Adrenal gland (tissue), 12 donors: ENCODE data around the gene NRXN3. TPM values are rescaled to one million over a fixed set of nuclear protein-coding genes. Genes with fewer than 3 reads are reported as not detected.

Experiments used
- DNase-seq, 7 donors: peaks; one replicate each; pipeline ENCODE4 v3.0.0-alpha.2; 2019 to 2020
- H3K27ac ChIP-seq, 5 donors: fragments of 200-600 bp; sonication (generic) in 4 of 5; 1 replicate in 3 of 5; 2 replicates in 2 of 5; pipeline versions ENCODE4 v1.5.1 to v1.8.0; 2016 to 2020; ENCODE audit warnings: mild to moderate bottlenecking in 1 of 5
- H3K27me3 ChIP-seq: fragments of 200-600 bp; 2 replicates; pipeline ENCODE4 v1.8.0; 2021
- H3K36me3 ChIP-seq, 2 donors: fragments of 200-600 bp; replicated peaks in 1 of 2; 1 replicate in 1 of 2; 2 replicates in 1 of 2; pipeline versions ENCODE4 v1.5.1 to v1.8.0; 2018 to 2022
- H3K4me1 ChIP-seq, 2 donors: fragments of 200-600 bp; replicated peaks in 1 of 2; 1 replicate in 1 of 2; 2 replicates in 1 of 2; pipeline versions ENCODE4 v1.5.1 to v1.8.0; 2018 to 2021
- H3K4me3 ChIP-seq, 4 donors: fragments of 200-600 bp; sonication (generic) in 3 of 4; one replicate each; pipeline ENCODE4 v1.5.1; 2016 to 2018
- H3K9me3 ChIP-seq, 3 donors: fragments of 200-600 bp; sonication (generic) in 1 of 3; replicated peaks in 1 of 3; 1 replicate in 2 of 3; 2 replicates in 1 of 3; pipeline versions ENCODE4 v1.5.1 to v1.8.0; 2016 to 2021
- CTCF ChIP-seq, 6 experiments: fragments of 450-650 bp in 4 of 6; fragments of 200-600 bp in 2 of 6; sonication (generic) in 1 of 6; IDR thresholded peaks; 1 replicate in 5 of 6; 2 replicates in 1 of 6; pipeline versions ENCODE4 v1.5.1 to v1.8.0; 2016 to 2021; ENCODE audit warnings: antibody characterized with exemption in 6 of 6, mild to moderate bottlenecking in 2 of 6, moderate library complexity in 1 of 6
- POLR2A ChIP-seq, 2 donors: fragments of 450-650 bp; IDR thresholded peaks; one replicate each; pipeline ENCODE4 v1.6.1; 2017; ENCODE audit warnings: antibody characterized with exemption in 2 of 2, mild to moderate bottlenecking in 2 of 2, moderate library complexity in 1 of 2
- WGBS, 4 donors: extraction: QIAGEN DNeasy Blood & Tissue Kit in 2 of 4; methylation state at CpG; one replicate each; pipeline versions ENCODE4 v1.1.5 to v1.1.7; 2013 to 2017; 5-methylcytosine and 5-hydroxymethylcytosine counted together
- intact Hi-C, 2 donors: fragments of 100-400 bp; cut with DNase I; formaldehyde crosslinking; loops; one replicate each; pipeline versions ENCODE4 v1.14.1 to v1.15.0; 2022 to 2023
- polyA plus RNA-seq, 3 donors: library from polyadenylated mRNA; stranded (reverse); fragments of 200-250 nt in 2 of 3; fragments of 350-450 nt in 1 of 3; fragmentation: Illumina TruSeq in 1 of 3; extraction: RNeasy Lipid Tissue Mini Kit (QIAGEN cat#74804) in 1 of 3; gene quantifications; one replicate each; pipeline ENCODE4 v1.2.3, GENCODE V29; 2013 to 2014
- total RNA-seq, 9 donors: library from RNA; depleted of rRNA in 4 of 9; stranded (reverse); fragments of >200 nt in 4 of 9; fragments of 120-200 nt in 1 of 9; fragmentation: NEBNext Ultra II Directional in 1 of 9; extraction: Animal tissue kit (Norgen Biotek cat#: 25700) in 1 of 9; gene quantifications; one replicate each; pipeline versions ENCODE4 v1.1.0 to v1.2.4, GENCODE V29; 2013 to 2023
- donor health status: healthy with polysubstance abuse.
- donor health status: Bipolar disorder and iron deficiency.
- donor health status: DM: yes; HTN: yes; CAD: no.
- donor health status: DM: no; HTN: no; CAD: no.
- donor health status: DM: no; HTN: no; CAD: no.
- donor health status: DM: yes; HTN: yes; CAD: no.

NRXN3 gene
- total and polyA plus RNA-seq, 12 donors, result 0.09 to 8.5 (median 1.6) TPM

DNA sequence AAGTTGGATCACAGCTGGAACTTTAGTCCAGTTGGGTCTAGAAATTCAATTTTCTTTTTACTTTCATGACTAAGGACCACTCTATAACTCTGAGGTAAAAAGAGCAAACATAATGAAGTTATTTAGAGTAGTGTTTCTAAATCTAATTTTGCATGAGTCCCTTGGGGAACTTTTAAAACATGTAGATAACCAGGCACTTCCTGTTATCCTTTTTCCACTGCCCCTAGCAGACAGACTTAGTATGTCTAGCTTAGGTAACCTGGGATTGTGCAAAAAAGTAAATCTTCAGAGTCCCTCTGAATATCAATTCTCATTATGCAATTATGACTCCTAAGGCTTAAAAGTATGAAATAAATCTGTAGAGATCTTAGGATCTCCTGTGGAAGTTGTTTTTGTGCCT is 1669.9 kb downstream of the NRXN3 start:
- H3K27ac ChIP-seq, result no peak overlapping the region
- H3K36me3 ChIP-seq, result no peaks in the 10 kb centered on the region
- no peaks in the 10 kb centered on the region for H3K4me1 ChIP-seq
- TF ChIP-seq CTCF (IDR thresholded peaks at IDR 0.05) (no peak), POLR2A (IDR thresholded peaks at IDR 0.05) (no peak)
- no peak for DNase-seq
- no peaks in the 10 kb centered on the region for H3K27me3 ChIP-seq
- intact Hi-C loops, result no loop called here
- no peak overlapping the region for H3K4me3 ChIP-seq
- no peaks in the 10 kb centered on the region for H3K9me3 ChIP-seq

- TF ChIP-seq CTCF (IDR thresholded peaks at IDR 0.05), result no peak
- no peak for TF ChIP-seq POLR2A (IDR thresholded peaks at IDR 0.05)
- intact Hi-C loops, result no loop called here
- WGBS, 4 donors, result 33 to 62% (median 35%) methylated on average over 2 of the region's 2 CpGs
Measured at GRCh38 chr14:79840831-79841230, 1670.7 kb downstream of the NRXN3 start.

DNA sequence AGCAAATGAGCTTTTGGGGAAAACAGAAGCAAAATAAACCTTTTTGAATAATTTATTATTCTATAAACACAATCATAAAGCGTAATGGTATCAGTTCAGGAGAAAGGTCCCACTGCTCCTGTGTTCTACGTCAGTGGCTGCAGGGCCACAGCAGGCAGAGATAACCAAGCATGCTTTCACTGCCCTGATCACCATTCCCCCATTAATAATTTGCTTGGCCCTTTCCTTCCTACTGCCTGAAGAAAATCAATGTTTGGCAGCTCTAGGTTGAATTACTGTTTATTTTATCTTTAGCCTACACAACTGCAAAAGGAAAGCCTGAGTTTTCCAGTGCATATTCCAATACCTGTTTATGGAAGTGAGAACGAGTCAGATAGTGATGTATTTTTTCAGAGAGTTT is 1671.3 kb downstream of the NRXN3 start:
- intact Hi-C loops, result no loop called here
- 59 to 77% (median 63%) methylated on average over 3 of the region's 3 CpGs for WGBS, 4 donors

More at GRCh38 chr14:79840831-79841230, 1670.7 kb downstream of the NRXN3 start:
- H3K9me3 ChIP-seq, result no peaks in the 10 kb centered on the region
- H3K4me1 ChIP-seq, result no peaks in the 10 kb centered on the region
- H3K4me3 ChIP-seq, result no peak overlapping the region
- H3K27me3 ChIP-seq, result no peaks in the 10 kb centered on the region
- DNase-seq, result no peak
- H3K36me3 ChIP-seq, result no peaks in the 10 kb centered on the region
- H3K27ac ChIP-seq, result no peak overlapping the region

DNA sequence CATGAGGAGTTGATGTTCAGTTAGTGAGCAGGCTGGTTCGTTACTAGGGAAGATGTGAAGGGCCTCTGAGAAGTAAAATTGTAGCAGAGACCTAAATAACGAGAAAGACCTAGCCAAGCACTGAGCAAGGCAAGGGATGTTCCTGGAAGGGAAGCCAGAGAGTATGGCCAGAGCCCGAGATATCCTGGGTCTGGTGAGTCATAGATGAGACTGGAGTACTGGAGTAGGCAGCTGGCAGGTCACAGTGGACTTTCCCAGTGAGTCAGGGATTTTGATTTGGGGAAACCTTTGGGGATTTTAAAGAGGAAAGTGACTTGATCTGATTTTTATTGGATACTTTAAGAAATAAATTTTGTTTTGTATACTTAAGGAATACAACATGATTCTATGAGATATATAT is 1672.1 kb downstream of the NRXN3 start:
- Histone ChIP-seq H3K9me3 (no peaks in the 10 kb centered on the region), H3K36me3 (no peaks in the 10 kb centered on the region), H3K4me3 (no peak overlapping the region), H3K27ac (no peak overlapping the region), H3K4me1 (no peaks in the 10 kb centered on the region), H3K27me3 (no peaks in the 10 kb centered on the region)
- peak in 6 of 7 donors; percentile 4 to 53 (median 33) for DNase-seq
- TF ChIP-seq CTCF (IDR thresholded peaks at IDR 0.05), result no peak
- TF ChIP-seq POLR2A (IDR thresholded peaks at IDR 0.05), result no peak
- 51 to 69% (median 54%) methylated on average over 3 of the region's 3 CpGs for whole genome bisulfite sequencing, 4 donors
- intact Hi-C loops, result no loop called here

More for the DNA sequence above, 1671.3 kb downstream of the NRXN3 start:
- no peaks in the 10 kb centered on the region for H3K36me3 ChIP-seq
- no peak overlapping the region for H3K4me3 ChIP-seq
- TF ChIP-seq CTCF (IDR thresholded peaks at IDR 0.05), result no peak
- no peak for TF ChIP-seq POLR2A (IDR thresholded peaks at IDR 0.05)
- H3K27ac ChIP-seq, result no peak overlapping the region
- H3K9me3 ChIP-seq, result no peaks in the 10 kb centered on the region
- H3K27me3 ChIP-seq, result no peaks in the 10 kb centered on the region
- no peaks in the 10 kb centered on the region for H3K4me1 ChIP-seq
- no peak for DNase-seq
